ENCODE data around the gene GTF2E1. TPM values are rescaled to one million over a fixed set of nuclear protein-coding genes. Genes with fewer than 3 reads are reported as not detected.

Gene GTF2E1
- total and polyA plus RNA-seq, 2 of the 4 experiments (the other 2 are of a cell fraction): 8.2 to 18.5 TPM

DNA sequence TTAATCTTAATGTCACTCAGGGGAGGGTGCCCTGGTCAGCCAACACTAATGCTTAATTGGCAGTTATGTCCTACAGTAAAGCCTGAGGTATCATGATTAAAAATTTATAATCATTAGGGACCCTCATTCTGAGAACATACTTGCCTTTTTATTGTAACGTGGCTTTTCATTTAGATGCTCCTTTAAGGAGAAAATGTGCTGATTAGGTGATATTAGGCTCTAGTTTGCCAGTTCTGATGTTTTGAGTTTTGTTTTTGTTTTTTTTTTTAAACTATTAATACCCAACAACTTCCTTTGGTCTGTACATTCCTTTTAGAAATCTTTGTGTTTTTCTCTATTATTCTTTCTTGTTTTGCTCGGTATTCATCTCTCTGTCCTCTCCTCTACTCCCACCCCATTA lies 10.3 kb downstream of the GTF2E1 start:
- intact Hi-C loops (cut with micrococcal nuclease) (no loop called here), dilution Hi-C loops (cut with HindIII; ENCODE audit: low sequenced_read_pairs, unreplicated experiment) (no loop called here), in situ Hi-C loops (cut with MboI; ENCODE audit: low sequenced_read_pairs) (no loop called here)
- Histone ChIP-seq H3K4me3 (ENCODE audit: insufficient read depth, low read depth, low read length) (no peak overlapping the region), H3K23ac (ENCODE audit: low read depth, low read length) (no peak overlapping the region), H3K27ac (ENCODE audit: insufficient read depth, low read length) (no peak overlapping the region), H3K79me1 (ENCODE audit: low read depth in 1 of 2, low read length in 2 of 2) (peaks cover 16 to 17% of the 10 kb centered on the region in 2 experiments), H2BK5ac (ENCODE audit: low read depth, low read length, poor library complexity, severe bottlenecking) (no peak overlapping the region), H2AFZ (replicated peaks; ENCODE audit: low read length, poor library complexity) (no peak overlapping the region), H2AK5ac (ENCODE audit: low read depth, low read length) (no peak overlapping the region), H3K4me2 (ENCODE audit: low read depth, low read length) (no peak overlapping the region), H3K9me3 (ENCODE audit: control insufficient read depth, insufficient read depth, low read length) (no peaks in the 10 kb centered on the region), H3K14ac (replicated peaks; ENCODE audit: low read depth, low read length) (no peak overlapping the region), H4K5ac (ENCODE audit: low read depth, low read length) (no peak overlapping the region), H3K36me3 (ENCODE audit: control insufficient read depth, insufficient read depth, low read length) (peaks cover 7% of the 10 kb centered on the region), H3K56ac (ENCODE audit: extremely low read depth, insufficient read depth, low read length) (no peak overlapping the region), H3K27me3 (ENCODE audit: control insufficient read depth, insufficient read depth, low read length) (no peaks in the 10 kb centered on the region), H2BK15ac (ENCODE audit: low read depth, low read length) (no peak overlapping the region), H3K4me1 (ENCODE audit: control insufficient read depth, insufficient read depth, low read length) (no peaks in the 10 kb centered on the region; the same call in 1 of the 2 replicates), H3K4ac (ENCODE audit: low read depth, low read length) (no peak overlapping the region), H2BK120ac (ENCODE audit: low read depth, low read length) (no peak overlapping the region), H2BK20ac (ENCODE audit: low read depth, low read length) (no peak overlapping the region), H4K91ac (ENCODE audit: insufficient read depth, low read depth, low read length) (no peak overlapping the region), H3K9me1 (ENCODE audit: insufficient read depth, low read length) (no peaks in the 10 kb centered on the region), H4K20me1 (ENCODE audit: insufficient read depth, low read length) (no peaks in the 10 kb centered on the region), H4K8ac (ENCODE audit: low read depth in 2 of 2, low read length in 2 of 2) (no peak overlapping the region), H3K18ac (ENCODE audit: low read depth, low read length) (no peak overlapping the region), H3K9ac (ENCODE audit: low read depth, low read length) (no peak overlapping the region), H2AK9ac (replicated peaks; ENCODE audit: low read depth, low read length, poor library complexity) (no peak overlapping the region)
- no TSS peak for BruUV-seq (replicated peaks)
- TF ChIP-seq RAD21 (IDR thresholded peaks at IDR 0.05; ENCODE audit: low read length) (no peak), FOS (IDR thresholded peaks at IDR 0.05; ENCODE audit: low read depth, low read length) (no peak), POLR2A (IDR thresholded peaks at IDR 0.05; ENCODE audit: low read depth, low read length) (no peak), MAFK (IDR thresholded peaks at IDR 0.05; ENCODE audit: low read depth, low read length) (peak; percentile 69), CTCF (conservative IDR thresholded peaks at IDR 0.05; ENCODE audit: low read depth, low read length) (no peak), MXI1 (IDR thresholded peaks at IDR 0.05; ENCODE audit: borderline replicate concordance, low read depth, low read length) (no peak)
- TF ChIP-seq, protein P1, sequence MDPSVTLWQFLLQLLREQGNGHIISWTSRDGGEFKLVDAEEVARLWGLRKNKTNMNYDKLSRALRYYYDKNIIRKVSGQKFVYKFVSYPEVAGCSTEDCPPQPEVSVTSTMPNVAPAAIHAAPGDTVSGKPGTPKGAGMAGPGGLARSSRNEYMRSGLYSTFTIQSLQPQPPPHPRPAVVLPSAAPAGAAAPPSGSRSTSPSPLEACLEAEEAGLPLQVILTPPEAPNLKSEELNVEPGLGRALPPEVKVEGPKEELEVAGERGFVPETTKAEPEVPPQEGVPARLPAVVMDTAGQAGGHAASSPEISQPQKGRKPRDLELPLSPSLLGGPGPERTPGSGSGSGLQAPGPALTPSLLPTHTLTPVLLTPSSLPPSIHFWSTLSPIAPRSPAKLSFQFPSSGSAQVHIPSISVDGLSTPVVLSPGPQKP (IDR thresholded peaks at IDR 0.05; ENCODE audit: borderline replicate concordance, low read depth, low read length): no peak
- ATAC-seq (ENCODE audit: low read depth) (no peak), DNase-seq (no peak)
- WGBS, 2 experiments (ENCODE audit: extremely low coverage in 2 of 2, insufficient read length in 1 of 2): no CpG with 5 or more reads among the region's 2 CpGs
- CTCF ChIA-PET: no interaction called here
- POLR2A ChIA-PET (ENCODE audit: unreplicated experiment): no interaction called here

Data from IMR-90 (cell line).